Measurements from ENCODE around the gene MDFI.

MDFI gene, protein sequence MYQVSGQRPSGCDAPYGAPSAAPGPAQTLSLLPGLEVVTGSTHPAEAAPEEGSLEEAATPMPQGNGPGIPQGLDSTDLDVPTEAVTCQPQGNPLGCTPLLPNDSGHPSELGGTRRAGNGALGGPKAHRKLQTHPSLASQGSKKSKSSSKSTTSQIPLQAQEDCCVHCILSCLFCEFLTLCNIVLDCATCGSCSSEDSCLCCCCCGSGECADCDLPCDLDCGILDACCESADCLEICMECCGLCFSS

DNA sequence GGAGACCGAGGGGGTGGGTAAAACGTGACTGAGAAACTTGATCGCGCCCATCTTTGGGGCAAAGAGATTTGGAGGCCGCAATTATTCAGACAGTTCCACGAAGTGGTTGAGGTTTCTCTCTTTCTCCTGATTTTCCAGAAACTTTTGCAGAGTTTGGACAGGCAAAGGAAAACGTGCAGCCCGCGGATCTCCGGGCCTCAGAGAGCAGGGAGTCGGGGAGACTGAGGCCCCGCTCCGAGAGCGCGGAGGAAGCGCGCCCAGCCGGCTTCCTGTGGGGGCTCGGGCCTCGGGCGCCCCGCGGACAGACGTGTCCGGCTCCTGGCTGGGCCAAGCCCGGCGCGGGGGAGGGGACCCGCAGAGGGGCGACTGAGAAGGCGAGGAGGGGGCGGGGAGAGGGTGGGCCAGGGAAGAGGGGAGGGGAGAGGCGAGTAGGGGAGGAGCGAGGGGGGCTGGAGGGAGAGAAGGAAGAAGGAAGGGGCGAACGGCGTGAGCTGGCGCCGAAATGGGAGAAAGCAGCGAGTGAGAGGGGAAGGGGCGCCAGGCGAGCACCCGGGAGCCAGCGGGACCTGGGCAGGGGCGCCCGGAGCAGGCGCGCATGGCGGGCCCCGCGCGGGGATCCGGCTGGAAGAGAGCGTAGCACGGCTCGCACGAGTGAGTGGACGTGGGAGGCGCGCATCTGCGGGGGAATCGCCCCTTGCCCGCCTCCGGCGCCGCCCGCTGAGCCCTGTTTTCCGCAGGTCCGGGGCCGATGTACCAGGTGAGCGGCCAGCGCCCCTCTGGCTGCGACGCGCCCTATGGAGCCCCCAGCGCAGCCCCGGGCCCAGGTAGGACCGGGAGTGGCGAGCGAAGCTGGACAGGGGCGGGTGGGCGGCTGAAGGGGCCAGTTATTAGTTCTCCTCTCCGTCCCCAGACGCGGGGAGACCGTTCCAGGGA lies at the start of gene MDFI:
MDFI (plus strand) TSS at position 467 of the 933 bp plus-strand sequence; CDS start at position 749, 282 bp downstream.
- in situ Hi-C loops (cut with MboI; ENCODE audit: low sequenced_read_pairs), result no loop called here

- in situ Hi-C loops (cut with MboI; ENCODE audit: low sequenced_read_pairs), result loop anchor here (25.0 kb wide), 1 partner anchor 127 kb away; no protein-coding TSS in a partner anchor
Observed at GRCh38 chr6:41589223-41589622, 49.0 kb upstream of the MDFI start.

GRCh38 chr6:41589636-41590622 lies 48.3 kb upstream of the MDFI start:
- in situ Hi-C loops (cut with MboI; ENCODE audit: low sequenced_read_pairs), result loop anchor here (25.0 kb wide), 1 partner anchor 128 kb away; no protein-coding TSS in a partner anchor

DNA sequence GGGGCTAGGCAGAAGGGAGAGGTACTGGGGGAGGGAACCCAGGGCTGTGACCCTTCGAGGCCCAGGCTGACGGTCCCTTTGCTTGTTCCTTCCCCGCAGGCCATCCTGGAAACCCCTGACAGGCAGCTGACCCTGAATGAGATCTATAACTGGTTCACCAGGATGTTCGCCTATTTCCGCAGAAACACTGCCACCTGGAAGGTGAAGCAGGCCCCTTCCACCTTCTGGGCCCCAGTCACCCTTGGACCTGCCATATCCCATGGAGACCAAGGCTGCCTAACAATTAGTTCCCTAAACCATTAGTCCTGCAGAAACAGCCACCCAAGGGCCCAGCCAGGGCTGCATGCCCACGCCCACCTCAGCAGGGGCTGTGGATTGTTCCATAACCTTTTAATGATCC lies 47.1 kb upstream of the MDFI start:
- in situ Hi-C loops (cut with MboI; ENCODE audit: low sequenced_read_pairs), result loop anchor here (25.0 kb wide), 1 partner anchor 129 kb away; no protein-coding TSS in a partner anchor

- in situ Hi-C loops (cut with MboI; ENCODE audit: low sequenced_read_pairs), result loop anchor here (25.0 kb wide), 1 partner anchor 130 kb away; no protein-coding TSS in a partner anchor
Observed at GRCh38 chr6:41591859-41592502, 46.3 kb upstream of the MDFI start.

DNA sequence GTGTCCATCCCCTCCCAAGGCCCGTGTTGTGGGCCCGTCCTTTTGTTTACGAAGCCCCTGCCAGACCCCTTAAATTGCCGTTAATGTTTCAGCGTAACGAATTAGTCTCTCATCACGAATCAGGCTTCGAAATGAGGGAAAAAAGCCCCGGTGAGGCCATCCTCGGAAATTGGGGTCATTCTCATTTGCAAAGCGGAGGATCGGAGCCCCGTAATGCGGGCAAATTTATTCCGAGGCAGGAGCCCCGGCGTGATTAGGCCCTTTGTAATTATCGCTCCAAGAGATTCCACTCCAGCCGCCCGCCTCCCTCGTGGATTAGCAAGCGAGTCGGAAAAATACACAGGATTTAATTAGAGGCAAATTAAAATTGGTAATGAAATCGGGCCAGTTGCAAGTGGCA lies 44.9 kb upstream of the MDFI start:
- in situ Hi-C loops (cut with MboI; ENCODE audit: low sequenced_read_pairs), result loop anchor here (25.0 kb wide), 1 partner anchor 131 kb away; no protein-coding TSS in a partner anchor

- in situ Hi-C loops (cut with MboI; ENCODE audit: low sequenced_read_pairs), result loop anchor here (25.0 kb wide), 1 partner anchor 132 kb away; no protein-coding TSS in a partner anchor
Observed at GRCh38 chr6:41593839-41594238, 44.4 kb upstream of the MDFI start.

- in situ Hi-C loops (cut with MboI; ENCODE audit: low sequenced_read_pairs), result loop anchor here (25.0 kb wide), 1 partner anchor 132 kb away; no protein-coding TSS in a partner anchor
Observed at GRCh38 chr6:41594326-41594725, 43.9 kb upstream of the MDFI start.

DNA sequence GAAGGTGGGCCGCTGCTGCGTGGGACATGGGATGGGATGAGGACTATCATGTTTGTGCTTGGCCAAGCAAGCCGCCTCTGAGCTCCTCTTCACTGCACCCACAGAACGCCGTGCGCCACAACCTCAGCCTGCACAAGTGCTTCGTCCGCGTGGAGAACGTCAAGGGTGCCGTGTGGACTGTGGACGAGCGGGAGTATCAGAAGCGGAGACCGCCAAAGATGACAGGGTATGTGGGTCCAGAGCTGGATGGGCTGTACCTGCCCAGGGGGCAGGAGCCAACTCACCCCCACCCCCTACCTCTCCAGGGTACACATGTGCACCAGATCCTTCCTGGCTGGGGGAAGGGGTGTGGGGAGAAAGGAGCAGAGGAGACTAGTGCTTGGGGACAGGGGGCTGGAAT lies 43.5 kb upstream of the MDFI start:
- in situ Hi-C loops (cut with MboI; ENCODE audit: low sequenced_read_pairs), result loop anchor here (25.0 kb wide), 1 partner anchor 132 kb away; no protein-coding TSS in a partner anchor

- in situ Hi-C loops (cut with MboI; ENCODE audit: low sequenced_read_pairs), result loop anchor here (25.0 kb wide), 1 partner anchor 133 kb away; no protein-coding TSS in a partner anchor
Observed at GRCh38 chr6:41595166-41595565, 43.1 kb upstream of the MDFI start.

DNA sequence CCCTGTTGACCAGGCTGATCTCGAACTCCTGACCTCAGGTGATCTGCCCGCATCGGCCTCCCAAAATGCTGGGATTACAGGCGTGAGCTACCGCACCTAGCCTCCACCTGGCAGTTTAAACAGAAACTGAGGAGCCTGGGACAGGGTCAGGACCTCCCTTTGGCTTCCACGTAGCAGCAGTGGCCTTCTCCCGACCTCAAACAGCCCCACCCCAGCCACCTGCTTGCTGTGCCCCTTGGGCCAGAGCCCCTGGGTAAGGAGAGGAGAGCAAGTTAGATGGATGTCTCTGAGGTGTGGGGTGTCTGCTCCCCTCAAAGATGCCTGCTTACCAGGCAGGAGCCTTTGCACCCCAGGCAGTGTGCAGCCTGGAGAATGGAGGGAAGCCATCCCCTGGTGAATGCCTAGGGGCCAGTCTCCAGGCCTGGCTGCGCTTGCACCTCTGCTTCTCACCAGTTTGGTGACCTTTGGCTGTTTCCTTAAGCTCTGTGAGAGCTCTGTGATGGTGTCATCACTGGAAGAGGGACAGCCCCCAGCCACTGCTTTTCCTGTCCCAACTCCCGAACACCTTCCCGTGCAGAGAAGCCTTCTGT lies 42.1 kb upstream of the MDFI start:
- in situ Hi-C loops (cut with MboI; ENCODE audit: low sequenced_read_pairs), result loop anchor here (25.0 kb wide), 1 partner anchor 134 kb away; no protein-coding TSS in a partner anchor

DNA sequence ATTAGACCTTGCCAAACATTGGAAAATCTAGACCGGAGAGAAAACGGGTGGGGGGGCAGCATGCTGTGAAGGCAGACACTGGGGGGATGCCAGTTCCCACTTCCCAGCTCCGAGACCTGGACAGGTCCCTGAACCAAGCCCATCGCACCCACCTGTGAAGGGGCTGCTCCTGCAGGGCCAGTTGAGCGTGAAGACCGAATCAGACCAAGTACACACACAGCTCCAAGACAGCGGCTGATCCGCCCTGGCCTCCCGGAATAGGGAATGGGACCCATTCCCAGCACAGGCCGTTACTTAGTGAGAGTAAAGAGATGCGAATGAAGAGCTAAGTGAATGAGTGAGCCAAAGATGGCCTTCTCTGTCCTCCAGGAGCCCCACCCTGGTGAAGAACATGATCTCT lies 41.5 kb upstream of the MDFI start:
- in situ Hi-C loops (cut with MboI; ENCODE audit: low sequenced_read_pairs), result loop anchor here (25.0 kb wide), 1 partner anchor 135 kb away; no protein-coding TSS in a partner anchor

- in situ Hi-C loops (cut with MboI; ENCODE audit: low sequenced_read_pairs), result loop anchor here (25.0 kb wide), 1 partner anchor 135 kb away; no protein-coding TSS in a partner anchor
Observed at GRCh38 chr6:41597246-41598000, 40.8 kb upstream of the MDFI start.

DNA sequence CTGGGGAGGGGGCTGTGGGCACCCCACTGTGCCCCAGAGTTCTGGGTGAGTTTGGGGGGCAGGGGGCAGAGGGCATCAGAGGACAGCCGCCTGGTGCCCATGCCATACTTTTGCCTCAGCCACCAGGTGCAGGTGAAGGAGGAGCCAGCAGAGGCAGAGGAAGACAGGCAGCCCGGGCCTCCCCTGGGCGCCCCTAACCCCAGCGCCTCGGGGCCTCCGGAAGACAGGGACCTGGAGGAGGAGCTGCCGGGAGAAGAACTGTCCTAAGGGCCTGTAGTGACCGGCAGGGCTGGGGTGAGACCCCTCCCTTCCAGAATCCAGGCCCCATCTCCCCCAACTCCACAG lies 39.6 kb upstream of the MDFI start:
- in situ Hi-C loops (cut with MboI; ENCODE audit: low sequenced_read_pairs), result loop anchor here (25.0 kb wide), 1 partner anchor 136 kb away; no protein-coding TSS in a partner anchor

- in situ Hi-C loops (cut with MboI; ENCODE audit: low sequenced_read_pairs), result loop anchor here (25.0 kb wide), 1 partner anchor 137 kb away; no protein-coding TSS in a partner anchor
Observed at GRCh38 chr6:41599015-41599851, 39.0 kb upstream of the MDFI start.

DNA sequence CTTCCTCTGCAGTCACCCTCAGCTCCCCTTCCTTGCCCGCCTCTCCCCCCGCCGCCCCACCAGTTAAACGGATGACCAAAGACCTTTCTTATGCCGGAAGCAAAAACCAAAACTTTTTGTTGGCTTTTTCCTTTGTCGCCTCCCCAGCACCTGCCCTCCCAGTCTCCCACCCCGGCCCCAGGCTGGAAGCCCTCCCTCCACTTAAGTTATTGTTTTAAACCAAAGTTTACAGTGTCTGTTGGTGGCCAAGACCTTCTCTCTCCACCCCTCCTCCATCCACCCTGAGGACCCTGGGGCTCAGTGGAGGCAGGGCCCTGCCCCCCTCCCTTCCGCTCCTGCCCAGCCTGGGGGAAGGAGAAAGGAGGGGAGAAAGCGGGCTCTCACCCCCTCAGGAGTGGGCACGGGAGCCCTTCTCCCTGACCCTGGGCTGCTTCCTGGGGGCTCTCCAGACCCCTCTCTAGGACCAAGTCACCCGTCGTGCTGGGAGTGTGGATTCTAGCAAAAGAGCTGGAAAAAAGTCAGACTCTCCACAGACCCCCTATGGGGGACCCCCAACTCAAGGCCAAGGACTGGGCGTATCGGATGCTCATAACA lies 38.3 kb upstream of the MDFI start:
- in situ Hi-C loops (cut with MboI; ENCODE audit: low sequenced_read_pairs), result loop anchor here (25.0 kb wide), 1 partner anchor 138 kb away; no protein-coding TSS in a partner anchor
